ENCODE measurements around the gene LRP3. TPM values are rescaled to one million over a fixed set of nuclear protein-coding genes. Genes with fewer than 3 reads are reported as not detected.

Gene LRP3
- total RNA-seq, 2 experiments from 2014 or later, result 0.14 to 0.43 TPM

DNA sequence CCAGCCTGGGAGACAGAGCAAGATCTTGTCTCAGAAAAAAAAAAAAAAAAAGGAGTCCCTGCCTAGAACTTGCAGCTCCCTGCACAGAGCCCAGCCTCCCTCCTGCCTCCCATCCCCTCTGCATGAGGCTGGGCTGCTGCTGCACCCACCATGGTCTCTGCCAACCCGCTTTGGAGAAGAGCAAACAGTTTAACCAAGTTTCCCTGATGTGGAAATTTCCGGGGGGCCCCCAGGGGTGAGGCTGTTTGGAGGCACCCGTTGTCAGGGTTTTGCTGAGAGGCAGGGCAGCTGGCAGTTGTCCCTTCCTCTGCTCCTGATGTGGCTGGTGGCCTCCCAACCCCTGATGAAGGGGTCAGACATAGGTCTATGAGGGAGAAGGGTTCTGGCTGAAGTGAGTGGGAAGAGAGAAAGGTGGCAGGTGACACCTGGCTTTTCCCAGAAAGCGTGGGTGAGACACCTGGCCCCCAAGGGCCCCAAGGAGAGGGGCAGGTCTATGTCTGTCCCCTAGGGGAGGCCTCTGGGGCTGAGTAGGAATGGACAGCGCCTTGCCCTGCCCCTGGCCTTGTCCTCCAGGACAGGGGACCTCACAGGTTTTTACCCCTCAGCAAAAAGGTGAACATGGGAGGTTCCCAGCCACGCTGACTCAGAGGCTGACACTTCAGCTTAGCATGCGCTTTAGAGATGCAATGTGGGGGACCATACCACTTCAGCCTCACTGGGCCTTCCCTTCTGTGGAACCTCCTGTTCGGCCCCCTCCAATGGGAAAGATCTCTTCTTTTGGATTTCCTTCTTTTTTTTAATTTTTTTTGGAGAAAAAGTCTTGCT, 5.5 kb downstream of the LRP3 start:
- Mint-ChIP-seq H3K27me3 (peaks cover 19% of the 10 kb centered on the region), H3K36me3 (no peaks in the 10 kb centered on the region), H3K9me3 (no peaks in the 10 kb centered on the region), H3K27ac (no peak overlapping the region), H3K4me1 (no peaks in the 10 kb centered on the region), H3K4me3 (no peak overlapping the region)
- ATAC-seq (ENCODE audit: low read depth), result no peak
- DNase-seq, result no peak
- POLR2A ChIA-PET, result no interaction called here

- H3K4me1 Mint-ChIP-seq, result no peaks in the 10 kb centered on the region
- DNase-seq, result no peak
- no peak overlapping the region for H3K4me3 Mint-ChIP-seq
- no peak overlapping the region for H3K27ac Mint-ChIP-seq
- no peaks in the 10 kb centered on the region for H3K9me3 Mint-ChIP-seq
- POLR2A ChIA-PET, result no interaction called here
- no peaks in the 10 kb centered on the region for H3K36me3 Mint-ChIP-seq
- peaks cover 6% of the 10 kb centered on the region for H3K27me3 Mint-ChIP-seq
- ATAC-seq (ENCODE audit: low read depth), result no peak
Observed at GRCh38 chr19:33201473-33201872, 7.3 kb downstream of the LRP3 start.

GRCh38 chr19:33201886-33202545, 7.9 kb downstream of the LRP3 start:
- H3K9me3 Mint-ChIP-seq, result no peaks in the 10 kb centered on the region
- POLR2A ChIA-PET, result no interaction called here
- H3K36me3 Mint-ChIP-seq, result no peaks in the 10 kb centered on the region
- no peak overlapping the region for H3K27ac Mint-ChIP-seq
- ATAC-seq (ENCODE audit: low read depth), result no peak
- DNase-seq, result no peak
- no peak overlapping the region for H3K4me3 Mint-ChIP-seq
- peaks cover 1% of the 10 kb centered on the region for H3K27me3 Mint-ChIP-seq
- H3K4me1 Mint-ChIP-seq, result no peaks in the 10 kb centered on the region

GRCh38 chr19:33202546-33203507, 8.7 kb downstream of the LRP3 start:
- no peaks in the 10 kb centered on the region for H3K27me3 Mint-ChIP-seq
- no peak for DNase-seq
- no peak overlapping the region for H3K27ac Mint-ChIP-seq
- no peaks in the 10 kb centered on the region for H3K36me3 Mint-ChIP-seq
- H3K9me3 Mint-ChIP-seq, result no peaks in the 10 kb centered on the region
- no peaks in the 10 kb centered on the region for H3K4me1 Mint-ChIP-seq
- ATAC-seq (ENCODE audit: low read depth), result no peak
- POLR2A ChIA-PET, result no interaction called here
- H3K4me3 Mint-ChIP-seq, result no peak overlapping the region

GRCh38 chr19:33203529-33203928, 9.4 kb downstream of the LRP3 start:
- DNase-seq (no peak), ATAC-seq (ENCODE audit: low read depth) (no peak)
- Mint-ChIP-seq H3K27me3 (no peaks in the 10 kb centered on the region), H3K9me3 (no peaks in the 10 kb centered on the region), H3K27ac (no peak overlapping the region), H3K4me1 (no peaks in the 10 kb centered on the region), H3K36me3 (no peaks in the 10 kb centered on the region), H3K4me3 (no peak overlapping the region)
- POLR2A ChIA-PET, result no interaction called here

- POLR2A ChIA-PET, result no interaction called here
- H3K4me3 Mint-ChIP-seq, result no peak overlapping the region
- ATAC-seq (ENCODE audit: low read depth), result no peak
- no peak for DNase-seq
- H3K27ac Mint-ChIP-seq, result no peak overlapping the region
- H3K27me3 Mint-ChIP-seq, result no peaks in the 10 kb centered on the region
- H3K36me3 Mint-ChIP-seq, result no peaks in the 10 kb centered on the region
- no peaks in the 10 kb centered on the region for H3K4me1 Mint-ChIP-seq
- no peaks in the 10 kb centered on the region for H3K9me3 Mint-ChIP-seq
Observed at GRCh38 chr19:33204136-33204973, 10.2 kb downstream of the LRP3 start.

- no peaks in the 10 kb centered on the region for H3K27me3 Mint-ChIP-seq
- H3K9me3 Mint-ChIP-seq, result no peaks in the 10 kb centered on the region
- H3K36me3 Mint-ChIP-seq, result no peaks in the 10 kb centered on the region
- no peak for DNase-seq
- H3K4me1 Mint-ChIP-seq, result no peaks in the 10 kb centered on the region
- ATAC-seq (ENCODE audit: low read depth), result no peak
- POLR2A ChIA-PET, result no interaction called here
- H3K27ac Mint-ChIP-seq, result no peak overlapping the region
- H3K4me3 Mint-ChIP-seq, result no peak overlapping the region
Observed at GRCh38 chr19:33205110-33205509, 11.0 kb downstream of the LRP3 start.

GRCh38 chr19:33205531-33206260, 11.6 kb downstream of the LRP3 start:
- no peak overlapping the region for H3K4me3 Mint-ChIP-seq
- no peaks in the 10 kb centered on the region for H3K4me1 Mint-ChIP-seq
- no peaks in the 10 kb centered on the region for H3K27me3 Mint-ChIP-seq
- no peak overlapping the region for H3K27ac Mint-ChIP-seq
- POLR2A ChIA-PET, result no interaction called here
- H3K36me3 Mint-ChIP-seq, result no peaks in the 10 kb centered on the region
- ATAC-seq (ENCODE audit: low read depth) (no peak), DNase-seq (no peak)
- no peaks in the 10 kb centered on the region for H3K9me3 Mint-ChIP-seq

DNA sequence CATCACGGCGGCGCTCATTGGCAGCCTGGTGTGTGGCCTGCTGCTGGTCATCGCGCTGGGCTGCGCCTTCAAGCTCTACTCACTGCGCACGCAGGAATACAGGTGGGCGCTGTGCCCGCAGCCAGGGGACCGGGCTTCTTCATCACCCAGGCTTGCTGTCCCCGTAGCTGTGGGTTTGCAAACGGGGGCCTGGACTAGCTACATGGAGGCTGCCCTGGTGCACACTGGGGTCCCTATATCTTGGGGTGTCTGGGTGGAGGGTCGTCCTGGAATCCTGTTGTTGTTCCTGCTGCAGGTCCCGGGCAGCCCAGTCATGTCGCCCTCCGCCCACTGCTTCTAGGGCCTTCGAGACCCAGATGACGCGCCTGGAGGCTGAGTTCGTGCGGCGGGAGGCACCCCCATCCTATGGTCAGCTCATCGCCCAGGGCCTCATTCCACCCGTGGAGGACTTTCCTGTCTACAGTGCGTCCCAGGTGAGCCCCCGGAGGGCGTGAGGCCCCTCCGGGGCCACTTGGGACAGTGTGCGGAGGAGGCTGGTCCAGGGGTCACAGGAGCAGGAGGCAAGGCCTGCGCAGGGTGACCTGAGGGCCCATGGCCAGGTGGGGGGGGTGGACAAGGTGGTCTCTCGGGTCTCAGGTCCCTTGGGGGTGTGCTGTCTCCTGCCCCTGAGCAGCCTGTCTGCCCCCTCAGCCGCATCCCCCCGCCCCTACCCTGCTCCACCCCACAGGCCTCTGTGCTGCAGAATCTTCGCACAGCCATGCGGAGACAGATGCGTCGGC, 12.3 kb downstream of the LRP3 start:
- H3K4me1 Mint-ChIP-seq, result no peaks in the 10 kb centered on the region
- H3K36me3 Mint-ChIP-seq, result no peaks in the 10 kb centered on the region
- no peak overlapping the region for H3K27ac Mint-ChIP-seq
- ATAC-seq (ENCODE audit: low read depth) (no peak), DNase-seq (no peak)
- no peaks in the 10 kb centered on the region for H3K9me3 Mint-ChIP-seq
- H3K27me3 Mint-ChIP-seq, result no peaks in the 10 kb centered on the region
- no peak overlapping the region for H3K4me3 Mint-ChIP-seq
- POLR2A ChIA-PET, result no interaction called here

- Mint-ChIP-seq H3K4me3 (no peak overlapping the region), H3K4me1 (no peaks in the 10 kb centered on the region), H3K9me3 (no peaks in the 10 kb centered on the region), H3K27me3 (no peaks in the 10 kb centered on the region), H3K27ac (no peak overlapping the region), H3K36me3 (no peaks in the 10 kb centered on the region)
- no peak for DNase-seq
- POLR2A ChIA-PET, result no interaction called here
- no peak for ATAC-seq (ENCODE audit: low read depth)
Observed at GRCh38 chr19:33207040-33207620, 13.0 kb downstream of the LRP3 start.

GRCh38 chr19:33207903-33208302, 13.8 kb downstream of the LRP3 start:
- Mint-ChIP-seq H3K36me3 (no peaks in the 10 kb centered on the region), H3K4me1 (no peaks in the 10 kb centered on the region), H3K4me3 (no peak overlapping the region), H3K9me3 (no peaks in the 10 kb centered on the region), H3K27me3 (no peaks in the 10 kb centered on the region), H3K27ac (no peak overlapping the region)
- POLR2A ChIA-PET, result no interaction called here
- ATAC-seq (ENCODE audit: low read depth), result no peak
- DNase-seq, result no peak

Data from activated naive CD8-positive, alpha-beta T cell treated with anti-CD3 and anti-CD28 coated beads, Interleukin-2, amount 10 ng/mL, durations not matched to agents 7 days and 5 days (primary cell).